Activated CD4-positive, alpha-beta T cell treated with anti-CD3 and anti-CD28 coated beads for 1 hour (primary cell): ENCODE data around the gene KCNQ1OT1.

Source experiments
- DNase-seq: peaks from one replicate; pipeline ENCODE4 v3.0.0-alpha.2; 2020

KCNQ1OT1 gene

GRCh38 chr11:2719831-2720590 lies 20.2 kb upstream of the KCNQ1OT1 start:
- DNase-seq = no peak

GRCh38 chr11:2718817-2719438 lies 19.1 kb upstream of the KCNQ1OT1 start:
- no peak for DNase-seq

DNA sequence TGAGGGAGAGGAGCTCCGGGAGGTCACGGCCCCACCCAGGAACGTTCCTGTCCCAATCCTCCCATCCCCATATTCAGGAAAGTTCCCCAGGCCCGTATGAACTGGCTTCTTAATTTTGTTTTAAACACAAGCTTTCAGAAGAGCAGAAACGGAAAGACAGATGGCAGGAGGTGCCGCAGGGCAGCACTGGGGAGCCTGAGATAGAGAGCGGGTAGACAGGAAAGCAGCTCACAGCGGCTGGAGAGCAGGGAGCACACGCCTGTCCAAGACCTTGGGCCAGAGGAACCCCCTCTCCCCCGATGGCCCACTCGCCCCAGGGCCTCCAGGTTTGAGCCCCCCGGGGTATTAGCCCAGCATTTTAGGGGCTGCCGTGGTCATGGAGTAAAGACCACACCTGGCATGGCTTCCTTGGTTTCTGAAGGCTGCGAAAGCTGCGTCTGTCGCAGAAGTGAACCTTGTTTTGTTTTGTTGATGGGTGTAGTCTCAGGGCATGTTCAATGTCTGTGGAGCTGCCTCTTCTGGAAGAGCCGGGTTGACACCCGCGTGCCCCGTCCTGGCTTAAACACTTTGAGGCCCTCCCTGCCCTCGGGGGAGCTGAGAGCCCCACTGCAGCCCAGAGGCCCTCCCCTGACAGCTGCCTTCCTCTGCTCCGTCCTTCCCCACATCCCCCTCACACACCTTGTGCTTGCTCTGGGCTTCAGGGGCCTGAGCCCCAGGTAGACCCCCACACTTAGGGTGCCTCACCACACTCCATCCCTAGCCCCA lies 17.9 kb upstream of the KCNQ1OT1 start:
- no peak for DNase-seq

DNA sequence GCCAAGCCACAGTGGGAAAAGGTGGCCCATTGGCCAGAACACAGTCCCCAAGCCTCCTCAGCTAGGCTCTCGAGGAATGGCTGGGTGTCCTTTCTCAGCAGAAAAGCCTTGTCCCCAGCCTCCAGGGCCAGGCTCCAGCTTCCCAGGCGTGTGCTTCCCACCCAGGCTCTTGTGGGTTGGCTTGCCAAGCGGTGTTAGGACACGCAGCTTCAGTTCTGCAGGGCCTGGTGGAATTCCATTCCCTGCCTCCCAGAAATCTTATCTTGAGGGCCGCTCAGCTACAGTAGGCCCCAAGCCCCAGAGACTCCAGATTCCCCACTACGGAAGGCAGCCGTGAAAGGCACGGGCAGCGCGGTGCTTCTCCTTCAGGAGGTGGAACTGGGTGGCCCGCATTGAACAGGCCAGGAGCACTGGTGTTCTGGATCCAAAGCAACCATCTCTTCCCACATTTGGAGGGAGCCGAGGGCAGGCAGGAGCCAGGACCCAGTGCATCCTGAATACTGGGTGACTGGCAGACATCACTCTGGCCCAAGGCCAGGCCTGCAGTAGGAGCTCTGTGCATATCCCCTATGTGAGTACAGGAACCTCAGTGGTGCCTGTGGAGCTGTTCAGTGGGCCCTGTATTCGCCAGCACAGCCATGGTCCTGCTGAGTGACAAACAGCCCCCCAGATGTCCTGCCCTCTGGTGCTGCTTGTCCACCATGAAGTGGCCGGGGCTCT lies 16.7 kb upstream of the KCNQ1OT1 start:
- DNase-seq = no peak

- no peak for DNase-seq
These were observed 16.0 kb upstream of the KCNQ1OT1 start for GRCh38 chr11:2715716-2716350.

GRCh38 chr11:2714871-2715270 lies 15.1 kb upstream of the KCNQ1OT1 start:
- no peak for DNase-seq

GRCh38 chr11:2714463-2714800 lies 14.6 kb upstream of the KCNQ1OT1 start:
- no peak for DNase-seq

DNA sequence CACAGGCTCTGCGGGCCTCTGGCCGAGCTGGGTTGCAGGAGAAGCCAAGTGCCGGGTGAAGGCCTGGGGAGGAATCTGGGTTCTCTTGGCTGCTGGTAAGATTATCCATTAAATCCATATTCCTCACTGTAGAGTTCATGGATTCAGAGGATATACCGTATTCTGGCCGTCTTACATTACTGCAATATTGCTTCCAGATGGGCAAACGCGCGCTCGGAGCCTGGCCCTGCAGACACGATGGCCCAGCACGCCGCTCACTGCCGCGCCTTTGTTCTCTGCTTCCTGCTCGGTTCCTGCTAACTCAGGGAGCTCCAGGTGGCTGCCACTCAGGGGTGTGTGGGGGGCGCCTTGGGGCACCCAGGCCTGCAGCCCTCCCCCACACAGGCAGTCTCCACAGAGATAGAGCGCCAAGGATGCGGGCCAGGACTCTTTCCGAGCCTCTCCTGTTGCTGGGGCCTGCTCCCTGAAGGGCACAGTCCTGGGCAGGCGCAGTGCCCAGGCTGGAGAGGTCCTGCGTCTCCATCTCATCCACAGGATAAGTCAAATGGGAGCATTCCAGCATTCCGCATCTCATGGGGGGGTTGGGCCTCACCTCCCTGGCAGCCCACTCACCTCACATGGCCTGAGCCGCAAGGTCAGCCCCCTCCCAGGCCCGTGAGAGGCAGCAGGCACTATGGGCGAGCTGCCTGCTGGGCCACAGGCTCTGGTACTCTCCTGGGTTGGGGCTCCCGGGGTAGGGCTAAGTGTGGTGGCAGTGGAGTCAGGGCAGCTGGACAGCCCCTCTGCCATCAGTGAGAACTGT lies 14.1 kb upstream of the KCNQ1OT1 start:
- DNase-seq = no peak

- DNase-seq = no peak
These were observed 13.3 kb upstream of the KCNQ1OT1 start for GRCh38 chr11:2713094-2713493.

- DNase-seq = no peak
These were observed 11.4 kb upstream of the KCNQ1OT1 start for GRCh38 chr11:2711161-2711560.

GRCh38 chr11:2709429-2709828 lies 9.6 kb upstream of the KCNQ1OT1 start:
- no peak for DNase-seq

- no peak for DNase-seq
These were observed 9.0 kb upstream of the KCNQ1OT1 start for GRCh38 chr11:2708757-2709281.

GRCh38 chr11:2708151-2708581 lies 8.4 kb upstream of the KCNQ1OT1 start:
- DNase-seq = no peak

- no peak for DNase-seq
These were observed 7.9 kb upstream of the KCNQ1OT1 start for GRCh38 chr11:2707736-2708135.

- DNase-seq = no peak
These were observed 6.5 kb upstream of the KCNQ1OT1 start for GRCh38 chr11:2706321-2706720.

DNA sequence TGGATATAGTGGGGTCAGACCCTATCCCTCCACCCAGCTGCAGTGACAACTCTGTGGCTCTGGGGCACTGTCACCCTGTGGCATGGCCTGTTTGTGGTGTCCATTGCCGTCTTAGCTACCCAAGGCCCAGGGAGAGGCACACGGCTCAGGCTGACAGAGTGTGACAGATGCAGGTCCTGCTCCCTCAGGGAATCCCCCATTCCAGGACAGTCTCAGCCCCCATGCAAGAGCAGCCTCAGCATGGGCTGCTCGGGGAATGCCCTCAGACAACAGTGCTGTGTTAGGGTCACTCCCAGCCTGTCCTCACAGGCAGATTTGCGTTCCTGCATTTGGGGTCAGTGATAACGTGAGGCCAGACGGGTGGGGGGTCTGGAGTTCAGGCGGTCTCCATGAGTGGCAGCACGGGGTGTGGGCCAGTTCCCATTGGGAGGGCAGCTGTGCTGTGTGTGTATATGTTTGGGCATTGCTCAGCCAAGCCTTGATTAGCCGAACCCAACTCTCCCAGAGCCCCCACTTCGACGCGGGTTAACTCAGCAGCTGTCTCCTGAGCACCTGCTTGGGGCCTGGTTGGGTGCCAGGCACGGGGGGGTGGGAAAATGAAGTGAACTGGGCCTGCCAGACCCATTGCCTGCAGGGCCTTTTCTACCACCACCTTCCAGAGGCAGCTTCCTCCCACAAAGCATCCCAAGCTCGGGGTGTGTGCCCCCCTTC lies 5.3 kb upstream of the KCNQ1OT1 start:
- no peak for DNase-seq

DNA sequence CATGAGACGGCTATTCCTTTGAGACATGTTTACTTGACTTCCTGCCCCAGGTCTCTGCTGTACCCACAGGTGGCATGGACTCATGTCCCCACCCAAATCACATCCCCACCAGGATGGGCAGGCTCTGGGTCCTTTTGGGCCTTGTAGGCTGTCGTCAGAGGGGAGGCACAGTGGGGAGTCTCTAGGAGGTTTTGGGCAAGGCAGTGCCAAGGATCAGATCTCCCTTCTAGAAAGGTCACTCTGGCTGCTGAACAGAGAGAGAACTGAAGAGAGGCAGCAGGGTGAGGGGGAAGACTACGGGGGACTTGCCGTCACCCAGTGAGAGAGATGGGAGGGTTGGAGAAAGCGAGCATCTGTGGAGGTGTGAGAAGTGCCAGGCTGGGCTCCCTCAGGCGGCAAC lies 4.6 kb upstream of the KCNQ1OT1 start:
- DNase-seq = no peak

- no peak for DNase-seq
These were observed 3.8 kb upstream of the KCNQ1OT1 start for GRCh38 chr11:2703363-2704141.

DNA sequence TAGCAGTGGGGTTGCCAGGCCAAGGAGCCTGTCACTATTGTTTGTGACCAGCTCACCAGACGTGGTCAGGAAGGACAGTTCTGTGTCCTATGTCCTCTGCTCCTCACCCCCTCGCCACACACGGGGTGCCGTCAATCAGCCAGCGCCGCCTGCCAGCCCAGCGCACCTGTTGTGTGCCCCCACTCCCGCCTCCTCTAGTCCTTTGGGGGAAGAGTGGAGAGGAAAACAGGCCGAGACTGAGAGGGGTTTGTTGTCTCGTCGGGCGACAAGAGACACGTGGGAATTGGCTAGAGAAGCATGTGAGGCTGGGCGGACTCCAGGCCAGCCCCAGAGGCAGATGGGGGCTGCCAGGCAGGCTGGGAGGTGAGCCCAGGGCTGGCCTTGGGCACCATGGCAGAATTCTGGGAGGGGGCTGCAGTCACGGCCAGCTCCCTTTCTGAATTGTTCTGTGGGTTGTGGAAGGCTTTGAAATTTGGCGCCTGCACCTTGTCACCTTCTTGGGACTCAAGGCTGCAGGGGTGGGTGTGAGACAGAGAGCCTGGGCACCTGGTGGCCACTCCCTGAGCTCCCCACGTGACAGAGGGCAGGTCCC lies 3.1 kb upstream of the KCNQ1OT1 start:
- DNase-seq = no peak

GRCh38 chr11:2701898-2702434 lies 2.2 kb upstream of the KCNQ1OT1 start:
- DNase-seq = no peak
